Lower leg skin (tissue), 4 donors: Measurements from ENCODE around the gene LNX1. TPM values are rescaled to one million over a fixed set of nuclear protein-coding genes. Genes with fewer than 3 reads are reported as not detected.

Source experiments
- DNase-seq, 2 donors: peaks; one replicate each; pipeline ENCODE4 v3.0.0-alpha.2; 2019; ENCODE audit warnings: low spot score in 2 of 2
- H3K4me3 ChIP-seq: fragments of 200-600 bp; sonication (generic); 2 replicates; pipeline ENCODE4 v1.5.1; 2017; ENCODE audit warnings: mild to moderate bottlenecking, low read depth; ENCODE audit not compliant: poor library complexity, severe bottlenecking
- CTCF ChIP-seq, 3 donors: fragments of 450-650 bp; IDR thresholded peaks; one replicate each; pipeline ENCODE4 v1.5.1; 2016; ENCODE audit warnings: antibody characterized with exemption in 3 of 3, mild to moderate bottlenecking in 3 of 3, moderate library complexity in 2 of 3
- POLR2A ChIP-seq, 2 donors: fragments of 450-650 bp; IDR thresholded peaks; one replicate each; pipeline ENCODE4 v1.6.1; 2016 to 2017; ENCODE audit warnings: antibody characterized with exemption in 2 of 2, mild to moderate bottlenecking in 1 of 2, moderate library complexity in 1 of 2
- WGBS, 2 donors: methylation state at CpG; one replicate each; pipeline ENCODE4 v1.1.5; 2018; 5-methylcytosine and 5-hydroxymethylcytosine counted together
- intact Hi-C: fragments of 100-400 bp; cut with DNase I; formaldehyde crosslinking; loops from one replicate; pipeline ENCODE4 v1.15.0; 2023; ENCODE audit warnings: low total_unique reads
- total RNA-seq, 4 donors: library from RNA; depleted of rRNA; stranded (reverse); fragments of >200 nt; gene quantifications; one replicate each; pipeline ENCODE4 v1.1.0, GENCODE V29; 2016

Gene LNX1
- total RNA-seq, 4 donors from 2014 or later: 37.0 to 79.9 (median 49.5) TPM

- WGBS, 2 donors: 66 to 72% methylated on average over 2 of the region's 2 CpGs
- no peak for TF ChIP-seq CTCF (IDR thresholded peaks at IDR 0.05)
- no peak for TF ChIP-seq POLR2A (IDR thresholded peaks at IDR 0.05)
- H3K4me3 ChIP-seq: no peak overlapping the region
- intact Hi-C loops: loop anchor here (1.0 kb wide), 1 partner anchor 42 kb away; no protein-coding TSS in a partner anchor
- DNase-seq: no peak
Measured at GRCh38 chr4:53572600-53572994, 18.7 kb downstream of the LNX1 start.

GRCh38 chr4:53571936-53572599, 19.2 kb downstream of the LNX1 start:
- WGBS, 2 donors: 83 to 84% methylated on average over 5 of the region's 5 CpGs
- TF ChIP-seq CTCF (IDR thresholded peaks at IDR 0.05): no peak
- TF ChIP-seq POLR2A (IDR thresholded peaks at IDR 0.05): no peak
- no peak for DNase-seq
- intact Hi-C loops: loop anchor here (1.0 kb wide), 1 partner anchor 42 kb away; no protein-coding TSS in a partner anchor
- H3K4me3 ChIP-seq: no peak overlapping the region

GRCh38 chr4:53563824-53564223, 27.5 kb downstream of the LNX1 start:
- 81 to 85% methylated on average over 3 to 4 of the region's 4 CpGs for WGBS, 2 donors
- intact Hi-C loops: no loop called here
- TF ChIP-seq POLR2A (IDR thresholded peaks at IDR 0.05): no peak
- TF ChIP-seq CTCF (IDR thresholded peaks at IDR 0.05): no peak
- DNase-seq: no peak
- no peak overlapping the region for H3K4me3 ChIP-seq

- intact Hi-C loops: no loop called here
- DNase-seq: no peak
- TF ChIP-seq CTCF (IDR thresholded peaks at IDR 0.05) (no peak), POLR2A (IDR thresholded peaks at IDR 0.05) (no peak)
- no peak overlapping the region for H3K4me3 ChIP-seq
- WGBS, 2 donors: 85 to 88% methylated on average over 2 of the region's 2 CpGs
Measured at GRCh38 chr4:53562409-53562808, 28.9 kb downstream of the LNX1 start.

GRCh38 chr4:53559021-53559620, 32.2 kb downstream of the LNX1 start:
- 41 to 53% methylated on average over 3 of the region's 3 CpGs for WGBS, 2 donors
- no peak overlapping the region for H3K4me3 ChIP-seq
- intact Hi-C loops: no loop called here
- TF ChIP-seq CTCF (IDR thresholded peaks at IDR 0.05) (no peak), POLR2A (IDR thresholded peaks at IDR 0.05) (no peak)
- no peak for DNase-seq
